AG10803 (cell line): ENCODE measurements around the gene KLK2.

Experiments used
- DNase-seq: peaks from one replicate; pipeline ENCODE4 v3.0.0; 2010; ENCODE audit warnings: low read depth
- H3K4me3 ChIP-seq: 2 replicates; pipeline ENCODE4 v1.5.1; 2011; ENCODE audit warnings: mild to moderate bottlenecking, low read length, control low read depth
- TF ChIP-seq, protein P1 (sequence below): conservative IDR thresholded peaks from 2 replicates; pipeline ENCODE4 v1.5.1; 2011; ENCODE audit warnings: mild to moderate bottlenecking, low read length, control low read depth, inconsistent platforms

Gene KLK2

GRCh38 chr19:50833117-50833801 lies 40.0 kb upstream of the KLK2 start, which contains the start of gene KLK15:
Gene KLK15, minus strand, starts transcription at chr19:50833574. Its CDS starts 2,082 bp downstream, at chr19:50831492.
- DNase-seq, result no peak
- TF ChIP-seq, protein P1, sequence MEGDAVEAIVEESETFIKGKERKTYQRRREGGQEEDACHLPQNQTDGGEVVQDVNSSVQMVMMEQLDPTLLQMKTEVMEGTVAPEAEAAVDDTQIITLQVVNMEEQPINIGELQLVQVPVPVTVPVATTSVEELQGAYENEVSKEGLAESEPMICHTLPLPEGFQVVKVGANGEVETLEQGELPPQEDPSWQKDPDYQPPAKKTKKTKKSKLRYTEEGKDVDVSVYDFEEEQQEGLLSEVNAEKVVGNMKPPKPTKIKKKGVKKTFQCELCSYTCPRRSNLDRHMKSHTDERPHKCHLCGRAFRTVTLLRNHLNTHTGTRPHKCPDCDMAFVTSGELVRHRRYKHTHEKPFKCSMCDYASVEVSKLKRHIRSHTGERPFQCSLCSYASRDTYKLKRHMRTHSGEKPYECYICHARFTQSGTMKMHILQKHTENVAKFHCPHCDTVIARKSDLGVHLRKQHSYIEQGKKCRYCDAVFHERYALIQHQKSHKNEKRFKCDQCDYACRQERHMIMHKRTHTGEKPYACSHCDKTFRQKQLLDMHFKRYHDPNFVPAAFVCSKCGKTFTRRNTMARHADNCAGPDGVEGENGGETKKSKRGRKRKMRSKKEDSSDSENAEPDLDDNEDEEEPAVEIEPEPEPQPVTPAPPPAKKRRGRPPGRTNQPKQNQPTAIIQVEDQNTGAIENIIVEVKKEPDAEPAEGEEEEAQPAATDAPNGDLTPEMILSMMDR, result no peak
- H3K4me3 ChIP-seq, result no peak within 1 kb of the TSS

DNA sequence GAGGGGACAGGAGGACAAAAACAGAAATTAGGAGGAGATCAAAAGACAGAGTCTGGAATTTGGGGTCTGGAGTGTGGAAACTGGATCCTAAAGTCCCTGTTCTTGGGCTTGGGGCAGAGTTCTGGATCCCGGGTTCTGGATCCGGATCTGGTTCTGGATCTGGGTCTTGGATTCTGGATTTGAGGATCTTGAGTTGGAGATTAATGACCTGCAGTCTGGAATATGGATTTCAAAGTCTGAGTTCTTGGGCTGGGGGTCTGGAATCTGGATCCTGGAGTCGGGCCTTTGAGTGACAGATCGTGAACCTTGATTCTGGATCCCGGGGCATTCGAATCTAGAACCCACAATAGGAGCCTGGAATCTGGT lies 39.5 kb upstream of the KLK2 start:
- H3K4me3 ChIP-seq, result no peak overlapping the region
- DNase-seq, result no peak
- TF ChIP-seq, protein P1, result no peak

- TF ChIP-seq, protein P1, result no peak
- peak overlapping the region; percentile 66 for H3K4me3 ChIP-seq
- DNase-seq, result peak; percentile 5
Measured at GRCh38 chr19:50835103-50835784, 38.0 kb upstream of the KLK2 start.

DNA sequence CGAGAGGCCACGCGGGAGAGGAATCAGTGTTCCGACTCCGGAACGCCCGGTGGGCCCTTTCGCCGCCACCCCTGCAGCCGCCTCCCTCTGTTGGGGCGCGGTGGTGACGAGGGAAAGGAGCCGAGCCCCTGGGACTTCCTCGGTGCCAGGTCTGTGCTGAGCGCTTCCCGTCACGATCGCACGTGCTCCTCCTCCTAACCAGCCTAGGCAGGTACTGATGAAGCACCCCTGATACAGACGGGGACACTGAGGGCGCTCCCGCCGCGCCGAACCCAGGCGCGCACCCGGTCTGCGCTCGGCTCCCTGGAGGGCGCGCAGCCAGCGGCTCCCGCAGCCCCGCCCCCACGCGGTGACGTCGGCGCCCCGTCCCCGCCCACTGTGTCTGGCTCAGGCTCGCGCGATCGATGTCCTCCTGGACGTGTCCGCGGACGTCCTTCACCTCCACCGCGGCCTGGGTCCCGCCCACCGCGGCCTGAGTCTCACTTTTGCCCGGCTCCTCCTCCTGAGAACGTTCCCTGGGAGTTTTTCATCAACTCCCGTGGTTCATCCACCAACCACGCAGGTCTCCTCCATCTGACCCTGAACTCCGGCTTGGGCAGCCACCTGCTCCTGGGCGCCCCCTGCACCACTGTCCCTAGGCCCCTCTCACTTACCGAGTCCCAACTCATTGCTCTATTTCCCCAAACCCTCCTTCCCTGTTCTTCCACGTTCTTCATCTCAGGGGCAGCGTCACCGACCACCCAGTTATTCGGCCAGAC lies 37.3 kb upstream of the KLK2 start:
- TF ChIP-seq, protein P1, result no peak
- peak overlapping the region; percentile 66 for H3K4me3 ChIP-seq
- DNase-seq, result peak; percentile 31

GRCh38 chr19:50836543-50837195 lies 36.6 kb upstream of the KLK2 start:
- DNase-seq, result no peak
- TF ChIP-seq, protein P1, result no peak
- H3K4me3 ChIP-seq, result no peak overlapping the region

DNA sequence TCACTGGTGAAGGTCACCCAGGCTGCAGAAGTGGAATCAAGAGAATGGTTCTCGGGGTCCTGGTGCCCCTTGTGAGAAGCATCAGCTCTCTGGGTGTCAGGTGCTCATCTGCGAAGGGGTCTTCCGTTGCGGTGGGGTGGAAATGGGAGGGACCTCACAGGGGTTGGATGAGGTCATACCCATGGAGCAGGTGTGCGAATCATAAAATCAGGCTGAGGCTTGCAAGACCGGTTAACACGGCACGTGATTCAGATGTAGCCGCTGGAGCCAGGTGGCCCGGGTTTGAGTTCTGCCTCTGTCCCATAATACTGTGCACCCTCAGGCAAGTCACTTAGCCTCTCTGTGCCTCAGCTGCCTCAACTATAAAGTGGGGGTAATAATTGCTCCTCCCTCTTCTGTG lies 35.9 kb upstream of the KLK2 start:
- DNase-seq, result no peak
- no peak overlapping the region for H3K4me3 ChIP-seq
- TF ChIP-seq, protein P1, result no peak
